ENCODE results near the gene SMIM17.
A peak's percentile ranks its signal among the peaks of the same experiment; 100 is the strongest.

The SMIM17 gene

DNA sequence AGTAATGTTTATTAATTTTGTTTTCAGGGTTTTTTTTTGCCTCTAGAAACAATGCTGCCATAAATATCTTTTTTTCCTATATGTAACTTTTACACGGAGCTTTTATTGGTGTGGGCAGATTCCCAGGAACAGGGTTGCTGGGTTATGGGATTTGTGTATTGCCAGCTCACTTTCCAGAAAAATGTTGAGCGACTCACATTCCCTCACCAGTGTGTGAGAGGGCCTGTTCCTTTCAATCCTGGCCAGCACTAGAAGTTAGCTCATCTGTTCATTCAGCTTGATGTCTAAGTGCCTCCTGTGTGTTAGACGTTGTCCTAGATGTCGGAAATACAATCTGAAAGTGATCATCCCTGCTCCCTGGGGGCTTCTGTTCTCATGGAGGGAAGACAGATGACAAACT lies 45.3 kb upstream of the SMIM17 start:
- Mint-ChIP-seq H3K4me3 (peak overlapping the region; percentile 14 to 55 (median 54)), H3K36me3 (ENCODE audit: low read depth) (peaks cover 78% of the 10 kb centered on the region), H3K27ac (no peak overlapping the region), H3K9me3 (peaks cover 69% of the 10 kb centered on the region), H3K27me3 (ENCODE audit: low read depth) (no peaks in the 10 kb centered on the region), H3K4me1 (peaks cover 11% of the 10 kb centered on the region)
- TF ChIP-seq, protein P1, sequence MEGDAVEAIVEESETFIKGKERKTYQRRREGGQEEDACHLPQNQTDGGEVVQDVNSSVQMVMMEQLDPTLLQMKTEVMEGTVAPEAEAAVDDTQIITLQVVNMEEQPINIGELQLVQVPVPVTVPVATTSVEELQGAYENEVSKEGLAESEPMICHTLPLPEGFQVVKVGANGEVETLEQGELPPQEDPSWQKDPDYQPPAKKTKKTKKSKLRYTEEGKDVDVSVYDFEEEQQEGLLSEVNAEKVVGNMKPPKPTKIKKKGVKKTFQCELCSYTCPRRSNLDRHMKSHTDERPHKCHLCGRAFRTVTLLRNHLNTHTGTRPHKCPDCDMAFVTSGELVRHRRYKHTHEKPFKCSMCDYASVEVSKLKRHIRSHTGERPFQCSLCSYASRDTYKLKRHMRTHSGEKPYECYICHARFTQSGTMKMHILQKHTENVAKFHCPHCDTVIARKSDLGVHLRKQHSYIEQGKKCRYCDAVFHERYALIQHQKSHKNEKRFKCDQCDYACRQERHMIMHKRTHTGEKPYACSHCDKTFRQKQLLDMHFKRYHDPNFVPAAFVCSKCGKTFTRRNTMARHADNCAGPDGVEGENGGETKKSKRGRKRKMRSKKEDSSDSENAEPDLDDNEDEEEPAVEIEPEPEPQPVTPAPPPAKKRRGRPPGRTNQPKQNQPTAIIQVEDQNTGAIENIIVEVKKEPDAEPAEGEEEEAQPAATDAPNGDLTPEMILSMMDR (IDR thresholded peaks at IDR 0.05; ENCODE audit: unreplicated experiment in 3 of 3), result no peak

DNA sequence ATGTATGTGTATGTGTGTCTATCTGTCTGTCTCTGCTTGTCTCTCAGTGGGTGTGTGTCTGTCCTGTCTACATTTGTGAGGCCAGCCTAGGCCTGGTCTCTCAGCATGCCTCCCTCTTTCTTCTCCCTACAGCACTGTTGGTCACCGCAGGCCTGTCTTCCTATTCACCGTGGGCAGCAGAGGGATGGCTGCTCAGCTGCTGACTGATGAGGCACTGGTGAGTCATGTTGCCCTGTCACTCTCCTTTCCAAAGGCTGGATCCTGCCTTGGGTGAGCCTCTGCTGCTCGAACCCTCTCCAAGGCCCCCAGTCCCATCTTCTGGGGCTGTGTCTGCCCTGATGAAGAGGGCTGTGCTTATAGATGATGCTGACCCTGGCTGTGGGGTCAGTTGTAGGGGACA lies 41.6 kb upstream of the SMIM17 start:
- no peaks in the 10 kb centered on the region for H3K27me3 Mint-ChIP-seq (ENCODE audit: low read depth)
- TF ChIP-seq, protein P1 (IDR thresholded peaks at IDR 0.05; ENCODE audit: unreplicated experiment in 3 of 3), result no peak
- no peak overlapping the region for H3K4me3 Mint-ChIP-seq
- H3K9me3 Mint-ChIP-seq, result peaks cover 86% of the 10 kb centered on the region
- peaks cover 99% of the 10 kb centered on the region for H3K36me3 Mint-ChIP-seq (ENCODE audit: low read depth)
- H3K4me1 Mint-ChIP-seq, result peaks cover under 1% of the 10 kb centered on the region
- no peak overlapping the region for H3K27ac Mint-ChIP-seq

DNA sequence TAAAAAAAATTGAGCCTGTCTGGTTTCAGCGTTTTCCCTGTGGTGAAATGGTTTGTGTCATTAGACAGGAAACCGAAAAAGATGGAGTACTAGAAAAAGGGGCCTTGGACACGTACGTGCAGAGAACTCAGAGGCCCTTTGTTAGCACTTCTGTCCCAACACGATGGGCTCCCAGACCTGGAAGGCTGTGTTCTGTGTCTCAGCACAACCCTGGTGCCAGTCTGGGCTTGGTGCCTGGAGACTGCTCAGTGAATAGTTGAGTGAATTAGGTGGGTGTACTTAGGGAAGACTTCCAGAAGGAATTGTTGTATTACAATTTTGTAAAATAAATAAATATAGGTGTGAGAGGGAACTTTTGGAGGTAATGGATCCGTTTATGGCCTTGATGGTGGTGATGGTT lies 39.1 kb upstream of the SMIM17 start:
- Mint-ChIP-seq H3K4me3 (no peak overlapping the region), H3K4me1 (no peaks in the 10 kb centered on the region), H3K27me3 (ENCODE audit: low read depth) (no peaks in the 10 kb centered on the region), H3K9me3 (peaks cover 87% of the 10 kb centered on the region), H3K36me3 (ENCODE audit: low read depth) (peaks cover 99% of the 10 kb centered on the region), H3K27ac (no peak overlapping the region)
- TF ChIP-seq, protein P1 (IDR thresholded peaks at IDR 0.05; ENCODE audit: unreplicated experiment in 3 of 3), result no peak

DNA sequence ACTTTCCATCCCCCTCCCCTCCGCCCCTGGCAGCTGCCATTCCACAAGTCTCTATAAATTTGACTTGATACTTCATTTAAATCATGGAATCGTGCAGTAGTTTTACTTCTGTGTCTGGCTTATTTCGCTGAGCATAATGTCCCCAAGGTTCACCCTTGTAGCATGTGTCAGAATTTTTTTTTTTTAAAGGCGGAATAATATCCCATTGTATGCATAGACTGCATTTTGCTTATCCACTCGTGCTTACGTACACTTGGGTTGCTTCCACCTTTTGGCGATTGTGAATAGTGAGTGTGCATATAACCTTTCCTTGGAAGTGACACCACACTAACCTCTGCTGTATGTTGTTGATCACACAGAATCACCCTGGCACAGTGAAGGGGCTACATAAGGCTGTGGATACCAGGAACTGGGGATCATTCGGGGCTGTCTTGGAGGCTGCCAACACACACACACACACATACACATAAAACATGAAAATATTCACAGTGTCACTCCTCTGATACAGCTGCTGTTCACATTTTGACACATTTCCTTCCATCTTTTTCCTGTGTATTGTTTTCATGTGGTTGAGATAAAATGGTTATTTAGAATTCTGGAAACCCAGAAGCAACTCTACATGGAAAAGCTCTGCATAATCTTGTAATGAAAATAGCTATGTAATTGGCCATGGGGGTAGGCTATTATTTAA lies 34.5 kb upstream of the SMIM17 start:
- no peaks in the 10 kb centered on the region for H3K27me3 Mint-ChIP-seq (ENCODE audit: low read depth)
- H3K4me1 Mint-ChIP-seq, result no peaks in the 10 kb centered on the region
- H3K36me3 Mint-ChIP-seq (ENCODE audit: low read depth), result peaks cover 100% of the 10 kb centered on the region
- H3K9me3 Mint-ChIP-seq, result peaks cover 96% of the 10 kb centered on the region
- no peak overlapping the region for H3K4me3 Mint-ChIP-seq
- TF ChIP-seq, protein P1 (IDR thresholded peaks at IDR 0.05; ENCODE audit: unreplicated experiment in 3 of 3), result no peak
- no peak overlapping the region for H3K27ac Mint-ChIP-seq

DNA sequence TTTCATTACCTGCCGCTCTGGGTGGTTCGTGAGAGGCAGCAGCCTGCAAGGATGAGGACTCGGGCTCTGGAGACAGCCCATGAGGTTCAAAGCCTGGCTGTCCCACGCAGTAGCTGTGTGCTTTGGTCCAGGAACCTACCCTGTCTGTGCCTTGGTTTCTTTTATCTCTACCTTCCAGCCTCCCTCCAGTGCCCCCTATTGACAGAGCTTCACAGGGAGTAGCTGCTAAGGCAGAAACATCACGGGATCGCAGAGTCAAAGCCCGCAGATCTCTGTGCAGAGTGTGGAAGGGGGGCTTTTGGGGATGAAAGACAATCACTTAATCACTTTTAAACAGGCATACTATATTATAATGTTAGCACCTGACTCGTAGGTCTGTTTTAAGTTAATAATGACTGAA lies 31.7 kb upstream of the SMIM17 start:
- H3K27ac Mint-ChIP-seq, result no peak overlapping the region
- no peaks in the 10 kb centered on the region for H3K27me3 Mint-ChIP-seq (ENCODE audit: low read depth)

More for the DNA sequence above, 31.7 kb upstream of the SMIM17 start:
- no peak overlapping the region for H3K4me3 Mint-ChIP-seq
- no peaks in the 10 kb centered on the region for H3K4me1 Mint-ChIP-seq
- peaks cover 97% of the 10 kb centered on the region for H3K9me3 Mint-ChIP-seq
- TF ChIP-seq, protein P1 (IDR thresholded peaks at IDR 0.05; ENCODE audit: unreplicated experiment in 3 of 3), result no peak
- peaks cover 100% of the 10 kb centered on the region for H3K36me3 Mint-ChIP-seq (ENCODE audit: low read depth)
